Measurements from ENCODE around the gene ITGB5. TPM values are rescaled to one million over a fixed set of nuclear protein-coding genes. Genes with fewer than 3 reads are reported as not detected.

The ITGB5 gene
- total and polyA plus RNA-seq, 4 donors, result 101 to 369 (median 292) TPM

DNA sequence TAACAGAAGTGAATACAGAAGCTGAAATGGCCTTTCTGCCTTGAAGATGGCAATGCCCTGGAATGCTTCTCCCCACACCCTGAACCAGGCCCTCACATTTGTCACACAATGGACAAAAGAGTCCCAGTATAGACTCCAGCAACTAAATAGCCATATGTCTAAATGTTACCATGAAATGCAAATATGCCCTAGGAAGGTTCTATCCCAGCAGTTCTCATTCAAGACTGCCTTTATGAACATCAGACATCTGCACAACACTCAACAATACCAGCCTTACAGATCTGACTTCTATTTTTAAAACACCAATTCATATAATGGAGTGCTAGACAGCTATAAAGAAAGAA, 7.9 kb downstream of the ITGB5 start:
- peaks cover 13 to 17% of the 10 kb centered on the region in 2 donors for H3K4me1 ChIP-seq (ENCODE audit: control insufficient read depth in 1 of 2, insufficient read depth in 2 of 2, low read length in 2 of 2)
- ATAC-seq (ENCODE audit: low FRiP score) (no peak), DNase-seq (no peak)
- no peak overlapping the region for H3K4me3 ChIP-seq (ENCODE audit: low read length in 2 of 2)
- no peaks in the 10 kb centered on the region for H3K27me3 ChIP-seq (ENCODE audit: control insufficient read depth in 1 of 2, insufficient read depth in 2 of 2, low read length in 1 of 2)
- peak overlapping the region; percentile 72 to 89 for H3K27ac ChIP-seq (ENCODE audit: low read depth in 1 of 2, low read length in 2 of 2)
- intact Hi-C loops (cut with DNase I), result loop anchor here in 1 of 2 donors (5.0 kb wide), 1 partner anchor 47 kb away; no protein-coding TSS in a partner anchor
- H3K36me3 ChIP-seq (ENCODE audit: control insufficient read depth in 1 of 2, insufficient read depth in 2 of 2, low read length in 1 of 2), result no peaks in the 10 kb centered on the region
- H3K9me3 ChIP-seq (ENCODE audit: control insufficient read depth, low read length), result no peaks in the 10 kb centered on the region

DNA sequence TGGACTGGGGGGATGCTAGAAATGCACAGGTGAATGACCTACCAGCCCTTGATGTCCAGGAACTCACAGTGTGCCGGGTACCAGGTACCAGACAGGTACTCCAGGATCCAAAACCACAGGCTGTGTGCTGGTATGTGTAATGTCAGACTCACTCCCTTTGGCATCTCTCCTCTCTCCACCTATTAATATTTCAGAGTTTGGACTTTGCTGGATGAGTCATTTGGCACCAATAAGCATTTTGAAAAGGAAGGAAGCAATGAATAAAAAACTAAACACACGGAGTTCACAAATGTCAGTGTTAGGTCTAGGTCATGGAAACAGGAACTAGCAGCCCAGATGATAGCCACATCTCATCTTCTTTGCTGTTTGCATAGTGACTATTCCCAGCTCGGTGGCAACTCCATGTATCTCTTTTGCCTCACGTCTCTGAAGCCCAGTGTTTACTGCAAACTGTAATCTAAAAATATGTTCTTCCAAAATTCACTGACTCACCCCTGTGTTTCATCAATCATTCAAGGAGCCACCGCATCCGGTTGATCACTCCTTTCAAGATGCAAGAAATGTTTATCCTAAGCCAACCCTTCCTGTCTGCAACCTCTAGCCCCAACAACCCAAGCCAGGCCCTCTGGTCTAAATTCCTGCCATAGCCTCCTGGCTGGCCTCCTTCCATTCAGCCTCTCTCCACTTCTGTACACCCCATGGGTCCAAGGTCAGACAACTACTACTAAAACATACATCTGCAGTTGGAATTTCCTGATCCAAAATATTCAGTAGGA, 8.4 kb downstream of the ITGB5 start:
- DNase-seq, result peak; percentile 74 to 75
- Histone ChIP-seq H3K4me1 (ENCODE audit: control insufficient read depth in 1 of 2, insufficient read depth in 2 of 2, low read length in 2 of 2) (peaks cover 13 to 17% of the 10 kb centered on the region in 2 donors), H3K4me3 (ENCODE audit: low read length in 2 of 2) (no peak overlapping the region), H3K27ac (ENCODE audit: low read depth in 1 of 2, low read length in 2 of 2) (peak overlapping the region; percentile 72 to 90), H3K9me3 (ENCODE audit: control insufficient read depth, low read length) (no peaks in the 10 kb centered on the region), H3K36me3 (ENCODE audit: control insufficient read depth in 1 of 2, insufficient read depth in 2 of 2, low read length in 1 of 2) (no peaks in the 10 kb centered on the region), H3K27me3 (ENCODE audit: control insufficient read depth in 1 of 2, insufficient read depth in 2 of 2, low read length in 1 of 2) (no peaks in the 10 kb centered on the region)
- intact Hi-C loops (cut with DNase I), result loop anchor here in 1 of 2 donors (5.0 kb wide), 1 partner anchor 46 kb away; no protein-coding TSS in a partner anchor
- ATAC-seq (ENCODE audit: low FRiP score), result peak; percentile 72
- WGBS, 2 donors, result 0% methylated on average over 6 of the region's 6 CpGs

DNA sequence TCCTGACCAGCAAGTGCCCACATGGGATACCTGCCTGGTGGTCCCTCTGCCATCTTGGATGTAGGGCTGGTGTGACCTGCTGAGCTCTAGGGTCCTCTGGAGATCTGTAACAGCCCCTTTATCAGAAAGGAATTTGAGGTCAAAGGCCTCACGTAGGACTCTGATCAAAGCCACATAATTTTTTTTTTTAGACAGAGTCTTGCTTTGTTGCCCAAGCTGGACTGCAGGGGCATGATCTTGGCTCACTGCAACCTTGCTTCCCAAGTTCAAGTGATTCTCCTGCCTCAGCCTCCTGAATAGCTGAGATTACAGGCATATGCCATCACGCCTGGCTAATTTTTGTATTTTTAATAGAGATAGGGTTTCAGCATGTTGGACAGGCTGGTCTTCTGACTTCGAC, 9.5 kb downstream of the ITGB5 start:
- peaks cover 13 to 19% of the 10 kb centered on the region in 2 donors for H3K4me1 ChIP-seq (ENCODE audit: control insufficient read depth in 1 of 2, insufficient read depth in 2 of 2, low read length in 2 of 2)
- no peak overlapping the region for H3K4me3 ChIP-seq (ENCODE audit: low read length in 2 of 2)
- no peaks in the 10 kb centered on the region for H3K9me3 ChIP-seq (ENCODE audit: control insufficient read depth, low read length)
- intact Hi-C loops (cut with DNase I), result loop anchor here in 1 of 2 donors (5.0 kb wide), 1 partner anchor 45 kb away; no protein-coding TSS in a partner anchor
- no peaks in the 10 kb centered on the region for H3K27me3 ChIP-seq (ENCODE audit: control insufficient read depth in 1 of 2, insufficient read depth in 2 of 2, low read length in 1 of 2)
- ATAC-seq (ENCODE audit: low FRiP score) (no peak), DNase-seq (no peak)
- H3K27ac ChIP-seq (ENCODE audit: low read depth in 1 of 2, low read length in 2 of 2), result peak overlapping the region; percentile 85 to 90
- 26 to 45% methylated on average over 3 of the region's 3 CpGs for WGBS, 2 donors
- H3K36me3 ChIP-seq (ENCODE audit: control insufficient read depth in 1 of 2, insufficient read depth in 2 of 2, low read length in 1 of 2), result no peaks in the 10 kb centered on the region

DNA sequence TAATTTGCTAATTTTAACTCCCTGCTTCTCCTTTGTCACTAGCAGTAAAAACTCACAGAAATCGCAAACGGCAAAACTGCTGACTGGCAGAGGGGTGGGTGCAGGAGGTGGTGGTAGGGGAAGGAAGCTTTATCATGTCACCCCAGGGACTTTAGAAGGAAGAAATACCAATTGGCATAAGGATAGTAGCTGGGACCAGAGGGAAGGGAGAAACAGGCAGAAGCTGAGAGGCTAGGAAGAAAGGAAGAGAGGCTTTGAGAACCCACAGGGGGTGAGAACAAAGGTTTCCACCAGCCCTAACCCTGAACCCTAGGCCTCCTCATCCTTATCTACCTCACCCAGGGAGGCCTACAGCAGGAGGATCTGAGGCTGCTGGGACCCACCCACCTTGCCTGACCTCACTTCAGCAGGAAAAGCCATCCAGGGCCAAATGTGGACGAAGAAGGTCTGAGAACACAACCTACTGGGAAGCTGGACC, 10.7 kb downstream of the ITGB5 start:
- H3K9me3 ChIP-seq (ENCODE audit: control insufficient read depth, low read length), result no peaks in the 10 kb centered on the region
- H3K36me3 ChIP-seq (ENCODE audit: control insufficient read depth in 1 of 2, insufficient read depth in 2 of 2, low read length in 1 of 2), result peaks cover 0 to 5% of the 10 kb centered on the region in 2 donors
- ATAC-seq (ENCODE audit: low FRiP score) (peak; percentile 50), DNase-seq (peak in 1 of 2 donors; percentile 71)
- no peak overlapping the region for H3K4me3 ChIP-seq (ENCODE audit: low read length in 2 of 2)
- intact Hi-C loops (cut with DNase I), result loop anchor here in 1 of 2 donors (5.0 kb wide), 1 partner anchor 44 kb away; no protein-coding TSS in a partner anchor
- H3K27me3 ChIP-seq (ENCODE audit: control insufficient read depth in 1 of 2, insufficient read depth in 2 of 2, low read length in 1 of 2), result no peaks in the 10 kb centered on the region
- H3K4me1 ChIP-seq (ENCODE audit: control insufficient read depth in 1 of 2, insufficient read depth in 2 of 2, low read length in 2 of 2), result peaks cover 11 to 19% of the 10 kb centered on the region in 2 donors
- H3K27ac ChIP-seq (ENCODE audit: low read depth in 1 of 2, low read length in 2 of 2), result peak overlapping the region; percentile 29 to 79
- WGBS, 2 donors, result 0 to 2% methylated on average over 3 of the region's 3 CpGs

DNA sequence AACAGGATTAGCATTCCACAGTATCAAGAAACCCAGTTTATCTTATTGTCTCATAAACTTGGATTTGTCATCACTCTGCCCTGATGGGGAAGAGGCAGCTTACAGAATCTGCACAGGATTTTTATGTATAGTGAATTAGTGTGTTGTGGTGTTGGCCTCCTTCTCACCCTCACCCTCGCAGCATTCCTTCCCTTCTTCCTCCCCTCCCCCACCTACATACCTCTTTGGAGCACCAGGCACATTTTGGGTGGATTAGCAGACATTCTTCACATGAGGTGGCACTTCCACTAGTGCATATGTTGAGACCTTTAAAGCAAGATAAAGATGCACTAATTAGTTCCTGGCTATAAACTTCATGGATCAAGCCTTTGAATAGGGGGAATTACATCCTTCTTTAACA, 13.9 kb downstream of the ITGB5 start:
- Histone ChIP-seq H3K36me3 (ENCODE audit: control insufficient read depth in 1 of 2, insufficient read depth in 2 of 2, low read length in 1 of 2) (peaks cover 0 to 6% of the 10 kb centered on the region in 2 donors), H3K4me3 (ENCODE audit: low read length in 2 of 2) (no peak overlapping the region), H3K27me3 (ENCODE audit: control insufficient read depth in 1 of 2, insufficient read depth in 2 of 2, low read length in 1 of 2) (no peaks in the 10 kb centered on the region), H3K9me3 (ENCODE audit: control insufficient read depth, low read length) (no peaks in the 10 kb centered on the region), H3K27ac (ENCODE audit: low read depth in 1 of 2, low read length in 2 of 2) (no peak overlapping the region), H3K4me1 (ENCODE audit: control insufficient read depth in 1 of 2, insufficient read depth in 2 of 2, low read length in 2 of 2) (peaks cover 11% of the 10 kb centered on the region in 2 donors)
- intact Hi-C loops (cut with DNase I), result no loop called here
- ATAC-seq (ENCODE audit: low FRiP score) (no peak), DNase-seq (no peak)
- WGBS, 2 donors, result 67 to 69% methylated on average over 1 of the region's 1 CpG

DNA sequence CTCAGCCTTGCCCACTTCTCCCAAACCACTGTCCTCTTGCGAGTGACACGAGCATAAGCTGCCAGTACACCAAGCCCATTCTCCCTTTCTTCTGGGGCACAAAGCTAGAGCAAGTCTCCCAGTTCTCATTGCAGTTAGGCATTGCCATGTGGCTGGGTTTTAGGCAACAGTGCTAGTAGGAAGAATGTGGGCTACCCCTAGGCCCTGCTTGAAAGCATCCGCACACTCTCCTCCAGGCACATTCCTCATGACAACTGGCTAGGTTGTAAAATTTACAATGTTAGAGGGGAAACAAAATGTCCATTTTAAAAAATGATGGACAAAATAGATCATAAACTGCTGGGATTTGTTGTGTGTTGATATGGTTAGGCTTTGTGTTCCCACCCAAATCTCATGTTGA, 19.7 kb downstream of the ITGB5 start:
- intact Hi-C loops (cut with DNase I), result no loop called here
- no peak overlapping the region for H3K4me3 ChIP-seq (ENCODE audit: low read length in 2 of 2)
- H3K36me3 ChIP-seq (ENCODE audit: control insufficient read depth in 1 of 2, insufficient read depth in 2 of 2, low read length in 1 of 2), result peaks cover 2 to 6% of the 10 kb centered on the region in 2 donors
- H3K27ac ChIP-seq (ENCODE audit: low read depth in 1 of 2, low read length in 2 of 2), result peak overlapping the region in 1 of 2 donors; percentile 30
- DNase-seq (no peak), ATAC-seq (ENCODE audit: low FRiP score) (no peak)
- no peaks in the 10 kb centered on the region for H3K27me3 ChIP-seq (ENCODE audit: control insufficient read depth in 1 of 2, insufficient read depth in 2 of 2, low read length in 1 of 2)
- 94 to 95% methylated on average over 3 of the region's 3 CpGs for WGBS, 2 donors
- H3K4me1 ChIP-seq (ENCODE audit: control insufficient read depth in 1 of 2, insufficient read depth in 2 of 2, low read length in 2 of 2), result peaks cover 0 to 3% of the 10 kb centered on the region in 2 donors
- no peaks in the 10 kb centered on the region for H3K9me3 ChIP-seq (ENCODE audit: control insufficient read depth, low read length)

DNA sequence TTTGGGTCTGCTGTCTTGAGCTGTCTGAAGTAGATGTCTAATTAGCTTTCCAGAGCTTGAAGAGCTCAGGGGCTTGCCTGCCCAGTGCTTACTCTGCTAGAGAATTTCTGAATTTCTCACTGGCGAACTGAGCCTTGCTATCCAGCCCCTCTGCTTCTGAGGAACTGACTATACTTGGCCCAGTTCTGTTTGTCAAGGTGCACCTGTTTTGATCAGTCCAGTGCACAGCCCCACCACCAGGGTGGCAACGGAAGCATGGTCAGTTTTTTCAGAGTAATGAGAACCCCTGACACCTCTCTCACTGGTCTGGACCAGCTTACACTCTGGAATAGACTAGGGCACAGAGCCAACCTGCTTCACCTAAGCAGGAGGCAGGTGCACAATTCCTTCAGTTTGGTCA, 25.2 kb downstream of the ITGB5 start:
- ATAC-seq (ENCODE audit: low FRiP score) (no peak), DNase-seq (no peak)
- intact Hi-C loops (cut with DNase I), result no loop called here
- Histone ChIP-seq H3K4me3 (ENCODE audit: low read length in 2 of 2) (no peak overlapping the region), H3K4me1 (ENCODE audit: control insufficient read depth in 1 of 2, insufficient read depth in 2 of 2, low read length in 2 of 2) (peaks cover 3% of the 10 kb centered on the region in 2 donors), H3K36me3 (ENCODE audit: control insufficient read depth in 1 of 2, insufficient read depth in 2 of 2, low read length in 1 of 2) (no peaks in the 10 kb centered on the region), H3K9me3 (ENCODE audit: control insufficient read depth, low read length) (no peaks in the 10 kb centered on the region), H3K27ac (ENCODE audit: low read depth in 1 of 2, low read length in 2 of 2) (peak overlapping the region; percentile 45 to 77), H3K27me3 (ENCODE audit: control insufficient read depth in 1 of 2, insufficient read depth in 2 of 2, low read length in 1 of 2) (no peaks in the 10 kb centered on the region)
- 70 to 74% methylated on average over 2 of the region's 2 CpGs for WGBS, 2 donors

DNA sequence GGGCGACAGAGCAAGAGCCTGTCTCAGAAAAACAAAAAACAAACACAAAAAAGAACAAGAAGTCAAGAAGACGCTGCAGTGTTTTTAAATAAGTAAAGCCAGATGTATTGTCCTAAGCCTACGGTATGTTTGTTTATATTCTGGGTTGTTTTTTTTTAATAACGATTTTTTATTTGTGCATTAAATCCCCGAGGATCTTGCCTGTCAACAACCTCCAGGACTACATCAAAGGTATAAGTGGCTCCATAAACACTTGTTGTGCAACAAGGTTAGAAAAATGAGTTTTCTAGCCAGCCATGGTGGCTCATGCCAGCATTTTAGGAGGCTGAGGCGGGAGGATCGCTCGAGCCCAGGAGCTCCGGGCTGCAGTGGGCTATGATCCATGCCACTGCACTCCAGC, 26.1 kb downstream of the ITGB5 start:
- H3K36me3 ChIP-seq (ENCODE audit: control insufficient read depth in 1 of 2, insufficient read depth in 2 of 2, low read length in 1 of 2), result no peaks in the 10 kb centered on the region
- no peaks in the 10 kb centered on the region for H3K27me3 ChIP-seq (ENCODE audit: control insufficient read depth in 1 of 2, insufficient read depth in 2 of 2, low read length in 1 of 2)
- ATAC-seq (ENCODE audit: low FRiP score) (no peak), DNase-seq (no peak)
- intact Hi-C loops (cut with DNase I), result no loop called here
- WGBS, 2 donors, result 35 to 40% methylated on average over 9 of the region's 9 CpGs
- H3K9me3 ChIP-seq (ENCODE audit: control insufficient read depth, low read length), result no peaks in the 10 kb centered on the region
- no peak overlapping the region for H3K4me3 ChIP-seq (ENCODE audit: low read length in 2 of 2)
- peaks cover 3% of the 10 kb centered on the region in 2 donors for H3K4me1 ChIP-seq (ENCODE audit: control insufficient read depth in 1 of 2, insufficient read depth in 2 of 2, low read length in 2 of 2)
- H3K27ac ChIP-seq (ENCODE audit: low read depth in 1 of 2, low read length in 2 of 2), result peak overlapping the region in 1 of 2 donors; percentile 95

DNA sequence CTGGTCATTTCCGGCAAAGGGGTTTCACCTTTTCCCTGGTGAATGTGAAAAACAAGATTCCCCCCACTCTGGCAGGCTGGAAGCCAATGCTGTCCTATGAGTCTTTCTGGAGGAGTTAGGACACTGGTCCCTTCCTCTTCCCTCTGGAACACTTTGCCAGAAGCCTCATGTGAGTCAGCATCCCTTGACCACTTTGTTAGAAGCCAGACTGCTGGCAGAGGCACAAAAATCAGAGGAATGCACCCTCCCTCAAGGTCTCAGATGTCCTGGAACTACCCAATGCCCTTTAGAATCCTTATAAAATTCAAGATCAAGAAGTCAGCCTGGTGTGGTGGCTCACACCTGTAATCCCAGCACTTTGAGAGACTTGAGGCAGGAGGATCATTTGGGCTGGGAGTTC, 26.6 kb downstream of the ITGB5 start:
- H3K36me3 ChIP-seq (ENCODE audit: control insufficient read depth in 1 of 2, insufficient read depth in 2 of 2, low read length in 1 of 2), result no peaks in the 10 kb centered on the region
- DNase-seq, result peak; percentile 87 to 88
- no peaks in the 10 kb centered on the region for H3K27me3 ChIP-seq (ENCODE audit: control insufficient read depth in 1 of 2, insufficient read depth in 2 of 2, low read length in 1 of 2)
- ATAC-seq (ENCODE audit: low FRiP score), result peak; percentile 74
- H3K27ac ChIP-seq (ENCODE audit: low read depth in 1 of 2, low read length in 2 of 2), result peak overlapping the region in 1 of 2 donors; percentile 94
- 14 to 21% methylated on average over 1 of the region's 1 CpG for WGBS, 2 donors
- peaks cover 3% of the 10 kb centered on the region in 2 donors for H3K4me1 ChIP-seq (ENCODE audit: control insufficient read depth in 1 of 2, insufficient read depth in 2 of 2, low read length in 2 of 2)
- H3K4me3 ChIP-seq (ENCODE audit: low read length in 2 of 2), result no peak overlapping the region
- intact Hi-C loops (cut with DNase I), result no loop called here
- H3K9me3 ChIP-seq (ENCODE audit: control insufficient read depth, low read length), result no peaks in the 10 kb centered on the region
